UCSD-AML1 (cell line): ENCODE data around the gene SRCIN1.

Experiments
- DNase-seq: peaks from one replicate; lab custom pipeline; 2025; ENCODE audit not compliant: unreplicated experiment; lab: John Stamatoyannopoulos, UW

Gene SRCIN1

DNA sequence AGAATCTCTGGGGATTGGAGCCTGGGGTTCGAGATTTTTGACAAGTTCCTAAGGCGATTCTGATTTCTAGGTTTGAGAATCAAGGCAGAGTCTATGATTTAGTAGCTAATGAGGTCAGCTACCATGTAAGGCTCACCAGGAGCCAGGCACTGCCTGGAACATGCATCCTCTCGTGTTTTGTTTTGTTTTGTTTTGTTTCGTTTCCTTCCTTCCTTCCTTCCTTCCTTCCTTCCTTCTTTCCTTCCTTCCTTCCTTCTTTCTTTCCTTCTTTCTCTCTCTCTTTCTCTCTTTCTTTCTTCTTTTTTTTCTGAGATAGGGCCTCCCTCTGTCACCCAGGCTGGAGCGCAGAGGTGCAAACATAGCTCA lies 39.1 kb downstream of the SRCIN1 start:
- DNase-seq: no peak

DNA sequence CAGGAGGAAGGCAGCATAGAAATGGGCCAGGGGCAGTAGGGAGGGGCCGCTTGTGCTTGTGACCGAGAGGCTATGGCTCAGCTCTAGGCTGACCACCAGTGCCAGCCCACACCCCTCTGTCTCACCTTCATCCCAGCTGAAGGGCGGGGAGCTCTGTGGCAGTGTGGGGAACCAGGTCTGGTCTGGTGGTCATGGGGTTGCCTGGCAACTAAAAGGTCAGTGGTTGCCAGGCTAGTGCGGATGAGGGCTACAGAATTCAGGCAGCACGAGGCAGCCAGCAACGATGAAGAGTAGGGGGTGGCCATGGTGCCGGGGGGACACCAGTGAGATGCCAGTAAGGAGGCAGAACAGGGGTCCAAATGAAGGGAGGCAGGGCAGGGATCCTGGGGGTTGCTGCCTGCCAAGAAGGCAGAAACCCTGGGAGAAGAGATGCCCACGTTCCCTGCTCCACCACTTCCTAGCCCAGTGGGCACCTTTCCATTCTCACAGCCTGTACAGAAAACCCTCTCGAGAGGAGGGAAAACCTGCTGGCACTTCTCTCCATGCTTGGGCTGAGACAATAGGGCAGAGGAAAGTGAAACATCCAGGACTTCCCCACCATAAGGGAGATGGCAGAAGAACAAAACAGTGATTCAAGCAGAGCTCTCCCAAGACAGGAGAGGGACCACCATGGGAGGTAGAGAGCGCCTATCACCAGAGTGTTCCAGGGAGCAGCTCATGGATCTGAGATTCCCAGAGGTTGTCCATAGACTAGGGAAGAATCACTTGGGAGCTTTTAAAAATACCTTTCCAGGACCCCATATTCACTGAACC lies 39.7 kb downstream of the SRCIN1 start:
- no peak for DNase-seq

- no peak for DNase-seq
Observed at GRCh38 chr17:38564869-38565268, 40.9 kb downstream of the SRCIN1 start.

DNA sequence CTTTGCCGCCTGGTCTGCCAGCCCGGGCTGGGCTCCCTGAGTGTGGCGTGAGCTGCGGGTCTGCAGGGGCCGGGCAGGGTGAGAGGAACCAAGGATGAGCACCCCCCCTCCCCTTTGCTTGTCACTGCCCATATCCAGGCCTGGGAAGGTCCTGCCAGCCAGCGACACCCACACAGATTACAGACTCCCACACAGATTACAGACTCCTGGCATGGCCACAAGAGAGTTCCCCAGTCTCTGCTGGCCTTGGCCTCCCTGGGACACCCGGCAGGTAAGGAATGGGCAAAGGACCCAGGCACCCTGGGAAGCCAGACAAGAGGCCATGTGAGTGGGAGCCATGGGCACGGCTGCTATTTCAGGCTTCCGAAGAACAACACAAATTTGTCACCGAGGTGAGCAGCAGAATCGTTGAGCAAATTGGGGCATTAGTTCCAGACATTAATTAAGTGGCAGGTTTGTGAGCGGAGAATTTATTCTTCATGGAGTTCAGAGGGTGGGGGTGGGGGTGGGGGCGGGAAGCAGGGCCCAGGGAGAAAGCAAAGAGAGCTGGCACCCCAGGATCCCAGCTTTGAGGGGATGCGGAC lies 41.4 kb downstream of the SRCIN1 start:
- DNase-seq: no peak

DNA sequence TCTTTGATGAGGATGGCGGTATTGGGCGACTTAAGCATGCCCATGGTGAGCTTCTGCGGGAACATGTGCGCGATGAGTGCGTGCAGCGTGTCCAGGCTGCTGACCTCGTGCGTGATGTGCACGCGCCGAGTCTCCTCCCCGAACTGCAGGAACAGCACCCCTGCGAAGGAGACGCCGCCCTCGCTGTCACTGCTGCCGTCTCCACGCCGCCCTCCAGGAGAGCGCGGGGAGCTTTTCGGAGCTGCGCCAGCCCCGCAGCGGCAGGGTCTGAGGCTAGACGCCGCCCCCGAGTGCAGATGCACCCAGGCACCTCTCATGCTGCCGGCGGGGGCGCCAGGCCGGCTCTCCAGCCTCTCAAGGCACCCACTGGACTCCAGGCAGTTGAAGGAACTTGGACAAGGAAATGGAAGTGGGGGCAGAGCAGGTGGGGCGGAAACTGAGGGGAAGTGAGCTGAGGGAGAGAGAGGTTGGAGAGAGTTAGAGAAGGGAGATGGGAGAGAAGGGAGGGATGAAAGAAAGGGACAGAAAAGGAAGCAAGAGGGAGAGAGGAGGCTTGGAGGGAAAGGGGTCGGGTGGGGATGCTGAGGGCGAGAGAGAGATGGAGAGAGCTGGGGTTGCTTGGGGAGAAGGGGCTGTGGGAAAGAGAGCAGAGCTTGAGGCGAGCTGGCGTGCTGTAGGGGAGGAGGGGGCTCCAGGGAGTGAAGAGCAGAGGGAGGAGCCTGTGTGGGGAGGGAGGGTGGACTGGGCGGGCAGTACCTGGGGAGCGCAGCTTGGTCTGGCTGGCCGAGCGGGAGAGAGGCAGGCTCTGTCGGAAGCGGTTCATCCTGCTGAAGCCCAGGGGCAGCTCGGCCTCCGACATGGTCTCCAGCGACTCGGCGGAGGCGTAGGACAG lies 42.1 kb downstream of the SRCIN1 start:
- DNase-seq: no peak

DNA sequence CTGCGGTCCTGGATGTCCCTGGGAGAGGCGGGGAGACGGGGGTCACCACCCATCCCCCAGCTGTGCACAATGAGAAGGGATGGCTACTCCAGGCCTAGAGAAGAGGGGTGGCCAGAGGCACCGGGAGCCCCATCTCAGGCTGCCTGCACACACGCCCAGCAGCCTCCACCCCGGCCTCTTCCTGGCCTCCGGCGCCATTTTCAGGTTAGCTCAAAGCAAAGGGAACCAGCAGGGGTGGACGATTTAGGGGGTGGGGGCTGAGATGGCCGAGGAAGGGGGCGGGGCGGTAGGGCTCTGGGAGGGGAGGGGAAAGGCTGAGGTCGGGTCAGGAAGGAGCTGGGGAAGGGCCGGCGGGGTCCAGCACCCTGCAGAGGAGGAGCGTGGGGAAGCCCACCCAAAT lies 42.8 kb downstream of the SRCIN1 start:
- no peak for DNase-seq

- no peak for DNase-seq
Observed at GRCh38 chr17:38562215-38562569, 43.6 kb downstream of the SRCIN1 start.

DNA sequence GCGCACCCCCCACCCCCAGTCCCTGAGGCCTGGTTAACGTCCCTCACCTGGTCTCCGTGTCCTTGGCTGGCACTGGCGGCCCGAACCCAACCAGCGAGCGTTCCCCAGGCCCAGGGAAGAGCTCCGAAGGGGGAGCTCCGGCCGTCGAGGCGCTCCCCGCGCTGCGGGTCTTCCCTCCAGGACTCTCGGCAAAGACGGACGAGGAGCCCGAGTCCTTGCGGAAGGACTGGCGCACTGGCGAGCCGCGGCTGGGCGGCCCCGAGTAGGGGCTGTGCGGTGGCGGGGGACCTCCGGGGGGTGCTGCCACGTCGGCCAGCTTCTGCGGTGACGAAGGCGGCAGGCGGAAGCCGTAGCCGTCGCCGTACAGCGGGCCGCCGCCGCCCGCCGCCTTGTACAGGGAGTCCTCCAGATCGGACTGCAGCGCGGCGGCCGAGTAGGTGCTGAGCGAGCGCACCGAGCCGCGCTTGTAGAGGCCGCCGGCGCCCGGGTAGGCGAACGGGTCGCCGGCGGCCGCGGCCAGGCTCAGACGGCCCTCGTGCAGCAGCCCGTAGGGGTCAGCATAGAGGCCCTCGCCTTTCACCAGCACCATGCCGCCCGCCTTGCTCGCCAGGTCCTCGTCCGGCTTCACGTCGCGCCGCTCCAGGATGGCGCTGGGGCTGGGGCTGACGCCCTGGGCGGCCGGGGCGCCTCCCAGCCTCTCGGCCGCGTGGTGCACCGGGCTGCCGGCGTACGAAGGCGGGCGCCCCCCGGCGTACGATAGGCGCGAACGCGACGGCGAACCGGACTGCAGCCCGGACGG lies 44.1 kb downstream of the SRCIN1 start:
- no peak for DNase-seq

GRCh38 chr17:38560503-38561318 lies 45.0 kb downstream of the SRCIN1 start:
- no peak for DNase-seq

DNA sequence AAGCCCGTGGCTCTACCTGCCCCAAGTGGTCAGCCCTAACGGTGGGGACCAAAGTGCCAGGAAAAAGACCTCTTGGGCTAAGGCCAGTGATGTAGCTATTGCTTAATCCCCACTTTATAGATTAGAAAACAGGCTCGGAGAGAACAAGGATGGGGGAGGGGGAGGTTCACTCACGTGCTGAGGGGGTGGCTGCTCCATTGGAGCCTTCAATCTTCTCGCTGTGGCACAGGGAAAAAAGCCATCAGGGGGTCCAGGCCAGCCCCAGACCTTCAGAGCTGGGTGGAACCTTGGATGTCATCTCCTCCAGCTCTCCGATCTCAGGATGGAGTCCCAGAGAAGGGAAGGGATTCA lies 45.9 kb downstream of the SRCIN1 start:
- no peak for DNase-seq

GRCh38 chr17:38559051-38559879 lies 46.5 kb downstream of the SRCIN1 start:
- peak; percentile 88 for DNase-seq

GRCh38 chr17:38558728-38559050 lies 47.1 kb downstream of the SRCIN1 start:
- DNase-seq: peak; percentile 56

DNA sequence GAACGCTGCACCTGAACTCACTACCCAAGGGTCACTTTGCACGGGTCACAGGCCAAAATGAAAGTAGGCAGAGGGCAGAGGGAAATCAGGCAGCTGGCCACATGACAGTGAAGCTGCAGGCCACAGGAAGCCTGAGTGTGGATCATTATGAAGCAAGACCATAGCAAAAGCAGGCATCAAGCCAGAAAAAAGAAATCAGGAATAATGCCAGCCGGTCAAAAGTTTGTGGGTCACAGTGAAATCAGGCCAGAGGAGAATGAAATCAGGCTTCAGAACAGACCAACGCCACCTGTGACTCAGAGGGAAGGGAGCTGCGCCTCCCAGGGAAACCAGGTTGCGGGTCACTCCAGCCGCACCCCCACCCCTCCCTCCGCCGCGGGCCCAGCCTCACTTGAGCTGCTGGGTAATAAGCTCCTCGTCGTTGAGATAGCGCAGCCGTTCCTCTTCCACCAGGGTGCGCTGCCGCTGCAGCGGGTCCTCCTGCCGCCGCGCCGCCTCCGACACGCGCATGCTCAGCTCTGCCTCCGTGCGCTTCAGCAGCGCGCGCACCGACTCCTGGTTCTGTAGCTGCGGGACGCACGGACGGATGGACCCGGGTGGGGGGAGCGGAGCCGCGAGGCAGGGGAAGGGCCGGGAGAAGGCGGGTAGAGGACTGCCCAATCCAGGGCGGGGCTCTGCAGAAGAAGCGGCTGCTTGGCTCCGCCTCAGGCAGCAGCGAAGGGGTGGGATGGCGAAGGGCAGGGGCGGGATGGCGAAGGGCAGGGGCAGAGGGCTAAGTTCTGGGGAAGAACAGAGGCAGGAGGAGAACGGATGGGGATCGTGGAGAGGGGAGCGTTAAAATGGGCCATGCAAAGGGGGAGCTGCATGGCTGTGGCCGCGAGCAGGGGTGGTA lies 47.7 kb downstream of the SRCIN1 start:
- peak; percentile 94 for DNase-seq

DNA sequence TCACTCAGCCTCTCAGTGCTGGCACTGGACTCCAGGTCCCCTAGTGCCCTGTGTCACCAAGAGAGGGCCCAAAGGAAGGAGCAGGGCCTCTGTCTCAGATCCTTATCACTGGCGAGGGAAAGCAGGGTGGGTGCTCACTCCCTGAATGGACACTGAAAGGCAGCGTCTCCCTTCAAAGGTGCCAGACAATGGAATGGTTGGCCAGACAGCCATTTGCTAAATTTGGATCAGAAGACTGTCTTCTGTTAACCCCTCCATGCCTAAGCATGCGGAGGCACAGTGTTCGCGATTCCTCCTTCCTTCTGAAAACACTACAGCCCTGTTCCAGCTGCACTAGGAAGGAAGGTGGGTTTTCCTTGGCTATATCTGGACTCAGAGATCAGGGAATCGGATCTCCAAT lies 48.4 kb downstream of the SRCIN1 start:
- no peak for DNase-seq

GRCh38 chr17:38556239-38556638 lies 49.5 kb downstream of the SRCIN1 start:
- DNase-seq: peak; percentile 38

- DNase-seq: peak; percentile 51
Observed at GRCh38 chr17:38554430-38555350, 51.1 kb downstream of the SRCIN1 start.

- no peak for DNase-seq
Observed at GRCh38 chr17:38552343-38552742, 53.4 kb downstream of the SRCIN1 start.

DNA sequence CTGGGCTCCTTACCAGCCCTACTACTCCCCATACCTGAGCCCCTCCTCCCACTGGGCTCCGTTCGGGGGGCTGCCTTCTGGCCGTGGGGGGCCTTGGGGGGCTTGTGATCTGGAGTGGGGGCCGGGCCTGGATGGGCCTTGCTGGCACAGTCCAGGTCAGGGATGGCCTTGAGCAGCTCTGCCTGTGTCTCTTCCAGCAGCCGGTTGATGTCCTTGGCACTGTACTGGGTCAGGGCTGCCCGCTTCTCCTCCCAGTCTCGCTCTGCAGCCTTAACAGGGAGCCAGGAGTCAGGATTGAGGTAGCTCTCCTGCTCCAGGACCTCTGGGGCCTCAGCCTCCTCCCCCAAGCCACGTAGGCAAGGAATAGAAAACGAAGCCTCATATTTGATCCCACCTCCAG lies 54.6 kb downstream of the SRCIN1 start:
- DNase-seq: no peak
